WTC11 (cell line): Measurements from ENCODE around the gene PI4K2B. TPM values are rescaled to one million over a fixed set of nuclear protein-coding genes. Genes with fewer than 3 reads are reported as not detected.

ENCODE experiments used
- ATAC-seq: fragments of 200-7000 bp; cut with Tn5 transposase; 2 replicates; pipeline ENCODE4 v1.10.0; 2021; ENCODE audit warnings: mild to moderate bottlenecking, moderate library complexity
- CTCF ChIA-PET: fragments of 300-600 bp; sonication (Branson Sonifier 250); formaldehyde crosslinking; loops from one replicate; lab custom pipeline; 2021; ENCODE audit warnings: antibody characterized with exemption; lab: Charles Lee
- POLR2A ChIA-PET: fragments of 350-600 bp; sonication (Branson Sonifier 250); formaldehyde crosslinking; loops from one replicate; lab custom pipeline; 2021; ENCODE audit warnings: antibody characterized with exemption; lab: Charles Lee
- DNase-seq: peaks from one replicate; pipeline ENCODE4 v3.0.0; 2021; ENCODE audit warnings: low spot score
- H3K27ac Mint-ChIP-seq: 2 replicates; pipeline ENCODE4 v1.8.0; 2021; ENCODE audit warnings: mixed read lengths
- H3K27me3 Mint-ChIP-seq: 2 replicates; pipeline ENCODE4 v1.8.0; 2021; ENCODE audit warnings: low read depth, mild to moderate bottlenecking, moderate library complexity, mixed read lengths
- H3K36me3 Mint-ChIP-seq: 2 replicates; pipeline ENCODE4 v1.8.0; 2021; ENCODE audit warnings: mixed read lengths
- H3K4me1 Mint-ChIP-seq: 2 replicates; pipeline ENCODE4 v1.8.0; 2022; ENCODE audit warnings: mixed read lengths
- H3K4me3 Mint-ChIP-seq: 2 replicates; pipeline ENCODE4 v1.8.0; 2021; ENCODE audit warnings: mild to moderate bottlenecking, moderate library complexity, mixed read lengths
- H3K9me3 Mint-ChIP-seq: 2 replicates; pipeline ENCODE4 v1.8.0; 2021; ENCODE audit warnings: mixed read lengths
- CBFB ChIP-seq: sonication (generic); formaldehyde crosslinking; IDR thresholded peaks from 2 replicates; pipeline ENCODE4 v1.8.1; 2022; ENCODE audit warnings: mild to moderate bottlenecking, low read depth, missing genetic modification reagents
- FOXJ3 ChIP-seq: sonication (generic); formaldehyde crosslinking; IDR thresholded peaks from 2 replicates; pipeline ENCODE4 v1.9.0; 2021; ENCODE audit warnings: missing genetic modification reagents, mild to moderate bottlenecking, borderline replicate concordance
- JAZF1 ChIP-seq: fragments of 250-450 bp; sonication (Bioruptor Pico); IDR thresholded peaks from 2 replicates; pipeline ENCODE4 v1.9.0; 2021; ENCODE audit warnings: moderate library complexity, mild to moderate bottlenecking, inconsistent platforms
- NFE2L1 ChIP-seq: sonication (generic); formaldehyde crosslinking; IDR thresholded peaks from 2 replicates; pipeline ENCODE4 v1.8.1; 2023; ENCODE audit warnings: missing genetic modification reagents
- SP1 ChIP-seq: sonication (generic); formaldehyde crosslinking; conservative IDR thresholded peaks from 2 replicates; pipeline ENCODE4 v1.8.1; 2022; ENCODE audit warnings: missing genetic modification reagents
- TP53 ChIP-seq: sonication (generic); formaldehyde crosslinking; IDR thresholded peaks from 2 replicates; pipeline ENCODE4 v1.8.1; 2023; ENCODE audit warnings: mild to moderate bottlenecking, missing genetic modification reagents
- ZNF317 ChIP-seq: sonication (generic); formaldehyde crosslinking; IDR thresholded peaks from 2 replicates; pipeline ENCODE4 v1.8.1; 2023; ENCODE audit warnings: low read depth, mild to moderate bottlenecking, moderate library complexity, missing genetic modification reagents, borderline replicate concordance
- total RNA-seq: library from RNA; stranded (reverse); gene quantifications from 3 replicates; pipeline ENCODE4 v1.2.3, GENCODE V29; 2021
- TF ChIP-seq, protein P1 (sequence below): fragments of 250-450 bp; sonication (Bioruptor Pico); IDR thresholded peaks from 2 replicates; pipeline ENCODE4 v2.1.2; 2022; ENCODE audit warnings: mild to moderate bottlenecking, moderate library complexity
- TF ChIP-seq, protein P2 (sequence below): sonication (generic); formaldehyde crosslinking; IDR thresholded peaks from 2 replicates; pipeline ENCODE4 v1.8.0; 2022; ENCODE audit warnings: missing genetic modification reagents
- TF ChIP-seq, protein P3 (sequence below): sonication (generic); formaldehyde crosslinking; IDR thresholded peaks from 2 replicates; pipeline ENCODE4 v1.8.1; 2023; ENCODE audit warnings: mild to moderate bottlenecking, missing genetic modification reagents
- TF ChIP-seq, protein P4 (sequence below): fragments of 250-450 bp; sonication (Bioruptor Pico); conservative IDR thresholded peaks from 2 replicates; pipeline ENCODE4 v1.9.0; 2021; ENCODE audit warnings: mild to moderate bottlenecking
- TF ChIP-seq, protein P5 (sequence below): fragments of 250-450 bp; sonication (Bioruptor Pico); IDR thresholded peaks from 2 replicates; pipeline ENCODE4 v1.9.0; 2021; ENCODE audit warnings: moderate library complexity, mild to moderate bottlenecking, inconsistent platforms, borderline replicate concordance
- TF ChIP-seq, protein P6 (sequence below): sonication (generic); formaldehyde crosslinking; IDR thresholded peaks from 2 replicates; pipeline ENCODE4 v1.8.0; 2022; ENCODE audit warnings: mild to moderate bottlenecking, missing genetic modification reagents
- TF ChIP-seq, protein P7 (sequence below): sonication (generic); formaldehyde crosslinking; IDR thresholded peaks from 2 replicates; pipeline ENCODE4 v1.8.1; 2023; ENCODE audit warnings: mild to moderate bottlenecking, moderate library complexity, missing genetic modification reagents

Gene PI4K2B
- total RNA-seq, 1 experiment from 2014 or later = 15.1 TPM

DNA sequence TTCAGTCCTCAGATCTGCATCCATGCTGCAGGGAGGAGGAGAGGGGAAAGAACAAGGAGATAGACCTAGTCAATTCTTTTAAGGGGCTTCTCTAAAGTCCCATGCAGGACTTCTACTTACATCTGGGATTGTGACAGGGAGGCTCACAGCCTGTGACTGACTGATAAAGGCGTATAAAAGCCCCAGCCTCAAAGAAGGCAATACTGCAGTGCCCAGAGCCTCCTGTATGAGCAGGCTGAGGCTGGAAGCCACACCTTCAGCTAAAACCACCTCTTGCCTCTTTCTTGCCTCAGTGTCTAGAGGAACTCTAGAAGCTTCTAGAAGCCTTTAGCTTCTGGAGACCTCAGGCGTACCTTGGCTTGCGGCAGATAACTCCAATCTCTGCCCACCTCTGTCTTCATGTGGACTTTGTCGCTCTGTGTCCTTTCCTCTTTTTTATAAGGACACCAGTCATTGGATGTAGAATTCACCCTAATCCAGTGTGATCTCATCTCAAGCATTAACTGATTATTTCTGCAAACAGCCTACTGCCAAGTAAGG is 72.8 kb downstream of the PI4K2B start:
- Mint-ChIP-seq H3K4me1 (peaks cover 4% of the 10 kb centered on the region; the same call in 1 of the 2 replicates), H3K4me3 (no peak overlapping the region), H3K9me3 (no peaks in the 10 kb centered on the region; the same call in 1 of the 2 replicates), H3K36me3 (no peaks in the 10 kb centered on the region), H3K27ac (no peak overlapping the region), H3K27me3 (no peaks in the 10 kb centered on the region)
- DNase-seq (no peak), ATAC-seq (no peak)
- ChIA-PET CTCF (no interaction called here), POLR2A (no interaction called here)
- TF ChIP-seq, protein P1, sequence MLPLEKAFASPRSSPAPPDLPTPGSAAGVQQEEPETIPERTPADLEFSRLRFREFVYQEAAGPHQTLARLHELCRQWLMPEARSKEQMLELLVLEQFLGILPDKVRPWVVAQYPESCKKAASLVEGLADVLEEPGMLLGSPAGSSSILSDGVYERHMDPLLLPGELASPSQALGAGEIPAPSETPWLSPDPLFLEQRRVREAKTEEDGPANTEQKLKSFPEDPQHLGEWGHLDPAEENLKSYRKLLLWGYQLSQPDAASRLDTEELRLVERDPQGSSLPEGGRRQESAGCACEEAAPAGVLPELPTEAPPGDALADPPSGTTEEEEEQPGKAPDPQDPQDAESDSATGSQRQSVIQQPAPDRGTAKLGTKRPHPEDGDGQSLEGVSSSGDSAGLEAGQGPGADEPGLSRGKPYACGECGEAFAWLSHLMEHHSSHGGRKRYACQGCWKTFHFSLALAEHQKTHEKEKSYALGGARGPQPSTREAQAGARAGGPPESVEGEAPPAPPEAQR (CRISPR knock-in tag) = no peak
- no peak for TF ChIP-seq TP53 (CRISPR knock-in tag)
- TF ChIP-seq, protein P2, sequence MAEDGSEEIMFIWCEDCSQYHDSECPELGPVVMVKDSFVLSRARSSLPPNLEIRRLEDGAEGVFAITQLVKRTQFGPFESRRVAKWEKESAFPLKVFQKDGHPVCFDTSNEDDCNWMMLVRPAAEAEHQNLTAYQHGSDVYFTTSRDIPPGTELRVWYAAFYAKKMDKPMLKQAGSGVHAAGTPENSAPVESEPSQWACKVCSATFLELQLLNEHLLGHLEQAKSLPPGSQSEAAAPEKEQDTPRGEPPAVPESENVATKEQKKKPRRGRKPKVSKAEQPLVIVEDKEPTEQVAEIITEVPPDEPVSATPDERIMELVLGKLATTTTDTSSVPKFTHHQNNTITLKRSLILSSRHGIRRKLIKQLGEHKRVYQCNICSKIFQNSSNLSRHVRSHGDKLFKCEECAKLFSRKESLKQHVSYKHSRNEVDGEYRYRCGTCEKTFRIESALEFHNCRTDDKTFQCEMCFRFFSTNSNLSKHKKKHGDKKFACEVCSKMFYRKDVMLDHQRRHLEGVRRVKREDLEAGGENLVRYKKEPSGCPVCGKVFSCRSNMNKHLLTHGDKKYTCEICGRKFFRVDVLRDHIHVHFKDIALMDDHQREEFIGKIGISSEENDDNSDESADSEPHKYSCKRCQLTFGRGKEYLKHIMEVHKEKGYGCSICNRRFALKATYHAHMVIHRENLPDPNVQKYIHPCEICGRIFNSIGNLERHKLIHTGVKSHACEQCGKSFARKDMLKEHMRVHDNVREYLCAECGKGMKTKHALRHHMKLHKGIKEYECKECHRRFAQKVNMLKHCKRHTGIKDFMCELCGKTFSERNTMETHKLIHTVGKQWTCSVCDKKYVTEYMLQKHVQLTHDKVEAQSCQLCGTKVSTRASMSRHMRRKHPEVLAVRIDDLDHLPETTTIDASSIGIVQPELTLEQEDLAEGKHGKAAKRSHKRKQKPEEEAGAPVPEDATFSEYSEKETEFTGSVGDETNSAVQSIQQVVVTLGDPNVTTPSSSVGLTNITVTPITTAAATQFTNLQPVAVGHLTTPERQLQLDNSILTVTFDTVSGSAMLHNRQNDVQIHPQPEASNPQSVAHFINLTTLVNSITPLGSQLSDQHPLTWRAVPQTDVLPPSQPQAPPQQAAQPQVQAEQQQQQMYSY (CRISPR knock-in tag) = no peak
- no peak for TF ChIP-seq FOXJ3 (CRISPR knock-in tag)
- TF ChIP-seq, protein P3, sequence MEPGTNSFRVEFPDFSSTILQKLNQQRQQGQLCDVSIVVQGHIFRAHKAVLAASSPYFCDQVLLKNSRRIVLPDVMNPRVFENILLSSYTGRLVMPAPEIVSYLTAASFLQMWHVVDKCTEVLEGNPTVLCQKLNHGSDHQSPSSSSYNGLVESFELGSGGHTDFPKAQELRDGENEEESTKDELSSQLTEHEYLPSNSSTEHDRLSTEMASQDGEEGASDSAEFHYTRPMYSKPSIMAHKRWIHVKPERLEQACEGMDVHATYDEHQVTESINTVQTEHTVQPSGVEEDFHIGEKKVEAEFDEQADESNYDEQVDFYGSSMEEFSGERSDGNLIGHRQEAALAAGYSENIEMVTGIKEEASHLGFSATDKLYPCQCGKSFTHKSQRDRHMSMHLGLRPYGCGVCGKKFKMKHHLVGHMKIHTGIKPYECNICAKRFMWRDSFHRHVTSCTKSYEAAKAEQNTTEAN (CRISPR knock-in tag) = no peak
- TF ChIP-seq, protein P4, sequence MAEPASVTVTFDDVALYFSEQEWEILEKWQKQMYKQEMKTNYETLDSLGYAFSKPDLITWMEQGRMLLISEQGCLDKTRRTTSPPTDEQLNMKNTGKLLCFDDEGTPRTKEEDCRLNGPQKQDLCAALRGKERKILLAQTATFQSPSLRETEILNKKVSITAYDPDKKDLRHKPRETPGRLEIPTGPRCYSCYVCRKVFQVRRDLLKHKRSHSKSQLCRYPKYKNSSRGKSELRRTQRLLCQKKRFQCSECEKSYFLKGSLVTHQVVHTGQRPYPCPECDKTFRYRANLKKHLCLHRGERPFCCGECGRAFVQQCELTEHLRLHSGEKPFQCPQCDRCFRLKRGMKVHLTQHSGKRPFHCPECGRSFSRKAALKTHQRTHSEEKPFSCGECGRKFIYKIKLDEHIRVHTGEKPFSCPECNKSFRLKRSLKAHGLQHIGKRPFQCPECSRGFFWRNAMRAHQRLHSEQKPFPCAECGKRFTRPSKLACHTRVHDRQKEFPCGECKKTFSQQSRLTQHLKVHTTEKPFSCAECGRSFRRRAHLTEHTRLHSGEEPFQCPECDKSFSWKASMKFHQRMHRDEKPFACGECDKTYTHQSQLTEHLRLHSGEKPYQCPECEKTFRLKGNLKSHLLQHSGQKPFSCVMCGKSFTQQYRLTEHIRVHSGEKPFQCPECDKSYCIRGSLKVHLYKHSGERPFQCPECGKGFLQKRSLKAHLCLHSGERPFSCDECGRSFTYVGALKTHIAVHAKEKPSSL (CRISPR knock-in tag) = no peak
- no peak for TF ChIP-seq JAZF1 (CRISPR knock-in tag)

DNA sequence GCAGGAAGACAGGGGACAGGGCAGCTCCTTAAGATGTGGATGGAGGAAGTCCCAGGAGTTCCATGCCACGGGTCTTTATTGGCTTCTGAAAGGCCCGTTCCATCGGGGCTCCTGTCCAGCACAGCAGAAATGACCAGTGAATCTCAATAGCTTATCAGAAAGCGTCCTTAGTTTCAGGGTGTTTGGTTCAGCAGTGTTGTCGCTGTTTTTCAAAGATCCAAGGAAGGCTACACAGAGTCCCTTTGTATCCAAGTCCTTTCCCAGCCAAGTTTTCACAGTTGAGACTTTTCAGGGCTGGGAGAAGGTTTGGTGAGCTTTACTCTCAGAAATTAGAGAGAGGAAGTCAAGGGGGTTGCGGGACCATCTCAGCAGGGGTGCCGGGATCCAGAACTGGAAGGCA is 73.8 kb downstream of the PI4K2B start:
- DNase-seq (no peak), ATAC-seq (no peak)
- POLR2A ChIA-PET = interaction anchor here (0.7 kb wide), 1 partner anchor 54 kb away, joined by 3 read pairs; no protein-coding TSS in a partner anchor
- CTCF ChIA-PET = no interaction called here
- TF ChIP-seq, protein P5, sequence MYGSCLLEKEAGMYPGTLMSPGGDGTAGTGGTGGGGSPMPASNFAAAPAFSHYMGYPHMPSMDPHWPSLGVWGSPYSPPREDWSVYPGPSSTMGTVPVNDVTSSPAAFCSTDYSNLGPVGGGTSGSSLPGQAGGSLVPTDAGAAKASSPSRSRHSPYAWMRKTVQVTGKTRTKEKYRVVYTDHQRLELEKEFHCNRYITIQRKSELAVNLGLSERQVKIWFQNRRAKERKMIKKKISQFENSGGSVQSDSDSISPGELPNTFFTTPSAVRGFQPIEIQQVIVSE = no peak
- TF ChIP-seq TP53 (CRISPR knock-in tag) = no peak
- TF ChIP-seq, protein P6, sequence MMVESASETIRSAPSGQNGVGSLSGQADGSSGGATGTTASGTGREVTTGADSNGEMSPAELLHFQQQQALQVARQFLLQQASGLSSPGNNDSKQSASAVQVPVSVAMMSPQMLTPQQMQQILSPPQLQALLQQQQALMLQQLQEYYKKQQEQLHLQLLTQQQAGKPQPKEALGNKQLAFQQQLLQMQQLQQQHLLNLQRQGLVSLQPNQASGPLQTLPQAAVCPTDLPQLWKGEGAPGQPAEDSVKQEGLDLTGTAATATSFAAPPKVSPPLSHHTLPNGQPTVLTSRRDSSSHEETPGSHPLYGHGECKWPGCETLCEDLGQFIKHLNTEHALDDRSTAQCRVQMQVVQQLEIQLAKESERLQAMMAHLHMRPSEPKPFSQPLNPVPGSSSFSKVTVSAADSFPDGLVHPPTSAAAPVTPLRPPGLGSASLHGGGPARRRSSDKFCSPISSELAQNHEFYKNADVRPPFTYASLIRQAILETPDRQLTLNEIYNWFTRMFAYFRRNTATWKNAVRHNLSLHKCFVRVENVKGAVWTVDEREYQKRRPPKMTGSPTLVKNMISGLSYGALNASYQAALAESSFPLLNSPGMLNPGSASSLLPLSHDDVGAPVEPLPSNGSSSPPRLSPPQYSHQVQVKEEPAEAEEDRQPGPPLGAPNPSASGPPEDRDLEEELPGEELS = no peak
- no peak for TF ChIP-seq SP1 (CRISPR knock-in tag)
- TF ChIP-seq CBFB (CRISPR knock-in tag) = no peak
- TF ChIP-seq ZNF317 = no peak
- no peak for TF ChIP-seq NFE2L1 (CRISPR knock-in tag)
- TF ChIP-seq, protein P7, sequence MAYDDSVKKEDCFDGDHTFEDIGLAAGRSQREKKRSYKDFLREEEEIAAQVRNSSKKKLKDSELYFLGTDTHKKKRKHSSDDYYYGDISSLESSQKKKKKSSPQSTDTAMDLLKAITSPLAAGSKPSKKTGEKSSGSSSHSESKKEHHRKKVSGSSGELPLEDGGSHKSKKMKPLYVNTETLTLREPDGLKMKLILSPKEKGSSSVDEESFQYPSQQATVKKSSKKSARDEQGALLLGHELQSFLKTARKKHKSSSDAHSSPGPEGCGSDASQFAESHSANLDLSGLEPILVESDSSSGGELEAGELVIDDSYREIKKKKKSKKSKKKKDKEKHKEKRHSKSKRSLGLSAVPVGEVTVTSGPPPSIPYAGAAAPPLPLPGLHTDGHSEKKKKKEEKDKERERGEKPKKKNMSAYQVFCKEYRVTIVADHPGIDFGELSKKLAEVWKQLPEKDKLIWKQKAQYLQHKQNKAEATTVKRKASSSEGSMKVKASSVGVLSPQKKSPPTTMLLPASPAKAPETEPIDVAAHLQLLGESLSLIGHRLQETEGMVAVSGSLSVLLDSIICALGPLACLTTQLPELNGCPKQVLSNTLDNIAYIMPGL (CRISPR knock-in tag) = no peak
- Mint-ChIP-seq H3K36me3 (peaks cover 5% of the 10 kb centered on the region), H3K4me1 (peaks cover 4% of the 10 kb centered on the region; the same call in 1 of the 2 replicates), H3K27ac (no peak overlapping the region), H3K9me3 (no peaks in the 10 kb centered on the region; the same call in none of the 2 replicates), H3K27me3 (no peaks in the 10 kb centered on the region), H3K4me3 (no peak overlapping the region)
